Endothelial cell of umbilical vein (primary cell): Measurements from ENCODE around the gene SHOX.
"Not testable (repeated sequence)": the region's sequence is repeated elsewhere in the genome, so short reads cannot be mapped to it uniquely, and the experiment has no call there.

Source experiments
- GATA2 ChIP-seq: IDR thresholded peaks from 2 replicates; pipeline ENCODE4 v1.7.0; 2011; ENCODE audit warnings: low read depth, mild to moderate bottlenecking, moderate library complexity, mixed read lengths, low read length; ENCODE audit not compliant: insufficient read length, insufficient read depth
- TF ChIP-seq, protein P1 (sequence below), 2 donors: IDR thresholded peaks; 1 replicate in 1 of 2; 2 replicates in 1 of 2; pipeline ENCODE4 v1.5.1; 2011; ENCODE audit warnings: low read length in 2 of 2, mild to moderate bottlenecking in 2 of 2, moderate library complexity in 2 of 2, control low read depth in 1 of 2, inconsistent platforms in 1 of 2, low read depth in 1 of 2; ENCODE audit not compliant: insufficient read depth in 1 of 2; ENCODE audit errors: extremely low read depth in 1 of 2
- TF ChIP-seq, protein P2 (sequence below): IDR thresholded peaks from 2 replicates; pipeline ENCODE4 v1.6.1; 2011; ENCODE audit not compliant: insufficient read depth, insufficient read length

DNA sequence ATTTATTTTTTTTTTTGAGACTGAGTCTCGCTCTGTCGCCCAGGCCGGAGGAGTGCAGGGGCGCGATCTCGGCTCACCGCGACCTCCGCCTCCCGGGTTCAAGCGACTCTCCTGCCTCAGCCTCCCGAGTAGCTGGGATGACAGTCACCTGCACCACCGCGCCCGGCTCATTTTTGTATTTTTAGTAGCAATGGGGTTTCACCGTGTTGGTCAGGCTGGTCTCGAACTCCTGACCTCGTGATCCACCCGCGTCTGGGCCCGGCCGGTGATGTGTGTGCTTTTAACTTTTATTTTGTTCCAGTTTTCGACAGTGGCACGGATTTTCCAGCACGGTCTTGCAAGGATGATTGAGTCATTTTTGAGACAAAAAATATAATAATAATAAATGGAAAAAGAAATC lies 21.3 kb downstream of the SHOX start:
- TF ChIP-seq, protein P1, sequence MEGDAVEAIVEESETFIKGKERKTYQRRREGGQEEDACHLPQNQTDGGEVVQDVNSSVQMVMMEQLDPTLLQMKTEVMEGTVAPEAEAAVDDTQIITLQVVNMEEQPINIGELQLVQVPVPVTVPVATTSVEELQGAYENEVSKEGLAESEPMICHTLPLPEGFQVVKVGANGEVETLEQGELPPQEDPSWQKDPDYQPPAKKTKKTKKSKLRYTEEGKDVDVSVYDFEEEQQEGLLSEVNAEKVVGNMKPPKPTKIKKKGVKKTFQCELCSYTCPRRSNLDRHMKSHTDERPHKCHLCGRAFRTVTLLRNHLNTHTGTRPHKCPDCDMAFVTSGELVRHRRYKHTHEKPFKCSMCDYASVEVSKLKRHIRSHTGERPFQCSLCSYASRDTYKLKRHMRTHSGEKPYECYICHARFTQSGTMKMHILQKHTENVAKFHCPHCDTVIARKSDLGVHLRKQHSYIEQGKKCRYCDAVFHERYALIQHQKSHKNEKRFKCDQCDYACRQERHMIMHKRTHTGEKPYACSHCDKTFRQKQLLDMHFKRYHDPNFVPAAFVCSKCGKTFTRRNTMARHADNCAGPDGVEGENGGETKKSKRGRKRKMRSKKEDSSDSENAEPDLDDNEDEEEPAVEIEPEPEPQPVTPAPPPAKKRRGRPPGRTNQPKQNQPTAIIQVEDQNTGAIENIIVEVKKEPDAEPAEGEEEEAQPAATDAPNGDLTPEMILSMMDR (IDR thresholded peaks at IDR 0.05; ENCODE audit: extremely low read depth in 1 of 2, insufficient read depth in 1 of 2, low read depth in 1 of 2, low read length in 2 of 2): not testable (repeated sequence)
- TF ChIP-seq, protein P2, sequence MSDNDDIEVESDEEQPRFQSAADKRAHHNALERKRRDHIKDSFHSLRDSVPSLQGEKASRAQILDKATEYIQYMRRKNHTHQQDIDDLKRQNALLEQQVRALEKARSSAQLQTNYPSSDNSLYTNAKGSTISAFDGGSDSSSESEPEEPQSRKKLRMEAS: not testable (repeated sequence)
- not testable (repeated sequence) for TF ChIP-seq GATA2
